Measurements from ENCODE around the gene DEAF1. TPM values are rescaled to one million over a fixed set of nuclear protein-coding genes. Genes with fewer than 3 reads are reported as not detected.
A peak's percentile ranks its signal among the peaks of the same experiment; 100 is the strongest.
"Not testable (repeated sequence)": the region's sequence is repeated elsewhere in the genome, so short reads cannot be mapped to it uniquely, and the experiment has no call there.

The DEAF1 gene
- total RNA-seq, 1 donor from 2014 or later = 48.9 TPM

- Histone ChIP-seq H4K20me1 (ENCODE audit: insufficient read depth, low read length) (no peaks in the 10 kb centered on the region), H3K4me2 (ENCODE audit: low read length) (no peak overlapping the region), H3K27ac (ENCODE audit: low read depth, low read length) (no peak overlapping the region), H3K27me3 (ENCODE audit: insufficient read depth, low read length) (no peaks in the 10 kb centered on the region), H2AFZ (ENCODE audit: low read depth, low read length) (no peak overlapping the region), H3K4me1 (ENCODE audit: insufficient read depth, low read length) (no peaks in the 10 kb centered on the region), H3K79me2 (ENCODE audit: insufficient read depth, low read length) (no peaks in the 10 kb centered on the region), H3K9me3 (ENCODE audit: insufficient read depth, low read depth, low read length) (no peaks in the 10 kb centered on the region), H3K9ac (ENCODE audit: low read length) (no peak overlapping the region), H3K36me3 (ENCODE audit: insufficient read depth, low read length) (no peaks in the 10 kb centered on the region), H3K4me3 (ENCODE audit: insufficient read depth, low read depth, low read length) (no peak overlapping the region)
- no peaks in the 10 kb centered on the region for H3K27me3 Mint-ChIP-seq (ENCODE audit: low read depth, unreplicated experiment)
- no peaks in the 10 kb centered on the region for H3K9me3 Mint-ChIP-seq (ENCODE audit: unreplicated experiment)
- TF ChIP-seq EZH2 (IDR thresholded peaks at IDR 0.05; ENCODE audit: insufficient read depth, low read length) = no peak
- TF ChIP-seq CTCF (IDR thresholded peaks at IDR 0.05; ENCODE audit: insufficient read depth, low read depth, low read length) = no peak
- peak; percentile 55 for FAIRE-seq
- H3K4me3 Mint-ChIP-seq (ENCODE audit: unreplicated experiment) = no peak overlapping the region
- peaks cover 16% of the 10 kb centered on the region for H3K36me3 Mint-ChIP-seq (ENCODE audit: low read depth, unreplicated experiment)
- DNase-seq (ENCODE audit: low read depth) = no peak
- H3K27ac Mint-ChIP-seq (ENCODE audit: unreplicated experiment) = no peak overlapping the region
- H3K4me1 Mint-ChIP-seq (ENCODE audit: low read depth, unreplicated experiment) = no peaks in the 10 kb centered on the region
Observed at GRCh38 chr11:655036-655726, 39.8 kb downstream of the DEAF1 start.

- H3K9ac ChIP-seq (ENCODE audit: low read length); H3K4me1 Mint-ChIP-seq (ENCODE audit: low read depth, unreplicated experiment); H3K27me3 ChIP-seq (ENCODE audit: insufficient read depth, low read length); H3K79me2 ChIP-seq (ENCODE audit: insufficient read depth, low read length); H3K4me2 ChIP-seq (ENCODE audit: low read length); FAIRE-seq; H3K4me1 ChIP-seq (ENCODE audit: insufficient read depth, low read length); H3K27me3 Mint-ChIP-seq (ENCODE audit: low read depth, unreplicated experiment); H3K9me3 ChIP-seq (ENCODE audit: insufficient read depth, low read depth, low read length); H2AFZ ChIP-seq (ENCODE audit: low read depth, low read length); H3K36me3 ChIP-seq (ENCODE audit: insufficient read depth, low read length); H4K20me1 ChIP-seq (ENCODE audit: insufficient read depth, low read length); H3K27ac ChIP-seq (ENCODE audit: low read depth, low read length); H3K27ac Mint-ChIP-seq (ENCODE audit: unreplicated experiment); H3K4me3 ChIP-seq (ENCODE audit: insufficient read depth, low read depth, low read length); H3K4me3 Mint-ChIP-seq (ENCODE audit: unreplicated experiment); H3K9me3 Mint-ChIP-seq (ENCODE audit: unreplicated experiment); DNase-seq (ENCODE audit: low read depth): not testable (repeated sequence)
- peaks cover 16% of the 10 kb centered on the region for H3K36me3 Mint-ChIP-seq (ENCODE audit: low read depth, unreplicated experiment)
Observed at GRCh38 chr11:654444-654843, 40.6 kb downstream of the DEAF1 start.

GRCh38 chr11:653837-654236 is 41.2 kb downstream of the DEAF1 start:
- Histone ChIP-seq H3K9me3 (ENCODE audit: insufficient read depth, low read depth, low read length) (no peaks in the 10 kb centered on the region), H3K4me1 (ENCODE audit: insufficient read depth, low read length) (no peaks in the 10 kb centered on the region), H3K4me3 (ENCODE audit: insufficient read depth, low read depth, low read length) (no peak overlapping the region), H3K9ac (ENCODE audit: low read length) (no peak overlapping the region), H2AFZ (ENCODE audit: low read depth, low read length) (no peak overlapping the region), H3K27me3 (ENCODE audit: insufficient read depth, low read length) (no peaks in the 10 kb centered on the region), H3K27ac (ENCODE audit: low read depth, low read length) (no peak overlapping the region), H4K20me1 (ENCODE audit: insufficient read depth, low read length) (no peaks in the 10 kb centered on the region), H3K36me3 (ENCODE audit: insufficient read depth, low read length) (peaks cover 5% of the 10 kb centered on the region), H3K79me2 (ENCODE audit: insufficient read depth, low read length) (no peaks in the 10 kb centered on the region), H3K4me2 (ENCODE audit: low read length) (no peak overlapping the region)
- no peak for DNase-seq (ENCODE audit: low read depth)
- no peak for TF ChIP-seq CTCF (IDR thresholded peaks at IDR 0.05; ENCODE audit: insufficient read depth, low read depth, low read length)
- TF ChIP-seq EZH2 (IDR thresholded peaks at IDR 0.05; ENCODE audit: insufficient read depth, low read length) = no peak
- FAIRE-seq = no peak
- Mint-ChIP-seq H3K36me3 (ENCODE audit: low read depth, unreplicated experiment) (peaks cover 16% of the 10 kb centered on the region), H3K4me3 (ENCODE audit: unreplicated experiment) (no peak overlapping the region), H3K27me3 (ENCODE audit: low read depth, unreplicated experiment) (no peaks in the 10 kb centered on the region), H3K9me3 (ENCODE audit: unreplicated experiment) (no peaks in the 10 kb centered on the region), H3K4me1 (ENCODE audit: low read depth, unreplicated experiment) (no peaks in the 10 kb centered on the region), H3K27ac (ENCODE audit: unreplicated experiment) (no peak overlapping the region)

GRCh38 chr11:653136-653535 is 41.9 kb downstream of the DEAF1 start:
- not testable (repeated sequence) for H3K27me3 Mint-ChIP-seq (ENCODE audit: low read depth, unreplicated experiment); H3K79me2 ChIP-seq (ENCODE audit: insufficient read depth, low read length); FAIRE-seq; H2AFZ ChIP-seq (ENCODE audit: low read depth, low read length); H3K9me3 Mint-ChIP-seq (ENCODE audit: unreplicated experiment); H3K4me1 Mint-ChIP-seq (ENCODE audit: low read depth, unreplicated experiment); DNase-seq (ENCODE audit: low read depth); H3K4me3 Mint-ChIP-seq (ENCODE audit: unreplicated experiment); H3K27ac Mint-ChIP-seq (ENCODE audit: unreplicated experiment); H3K4me1 ChIP-seq (ENCODE audit: insufficient read depth, low read length); H3K4me3 ChIP-seq (ENCODE audit: insufficient read depth, low read depth, low read length); H4K20me1 ChIP-seq (ENCODE audit: insufficient read depth, low read length); H3K9ac ChIP-seq (ENCODE audit: low read length); H3K4me2 ChIP-seq (ENCODE audit: low read length); H3K36me3 ChIP-seq (ENCODE audit: insufficient read depth, low read length); H3K27me3 ChIP-seq (ENCODE audit: insufficient read depth, low read length); H3K9me3 ChIP-seq (ENCODE audit: insufficient read depth, low read depth, low read length); H3K27ac ChIP-seq (ENCODE audit: low read depth, low read length)
- peaks cover 17% of the 10 kb centered on the region for H3K36me3 Mint-ChIP-seq (ENCODE audit: low read depth, unreplicated experiment)

Measured in astrocyte (in vitro differentiated cells and primary cell).